Transverse colon (tissue), 4 donors: Measurements from ENCODE around the gene ZBED6. TPM values are rescaled to one million over a fixed set of nuclear protein-coding genes. Genes with fewer than 3 reads are reported as not detected.

Source experiments
- DNase-seq: peaks from one replicate; pipeline ENCODE4 v3.0.0-alpha.2; 2019
- H3K27ac ChIP-seq, 4 donors: fragments of 200-600 bp; sonication (generic); 2 replicates each; pipeline ENCODE4 v1.5.1; 2016 to 2018; ENCODE audit warnings: inconsistent platforms in 4 of 4
- H3K27me3 ChIP-seq: fragments of 200-600 bp; sonication (generic); 2 replicates; pipeline ENCODE4 v1.5.1; 2017; ENCODE audit warnings: inconsistent platforms
- H3K36me3 ChIP-seq, 4 donors: fragments of 200-600 bp; sonication (generic); 2 replicates each; pipeline ENCODE4 v1.5.1; 2017 to 2019; ENCODE audit warnings: inconsistent platforms in 4 of 4
- H3K4me1 ChIP-seq, 4 donors: fragments of 200-600 bp; sonication (generic); 2 replicates each; pipeline ENCODE4 v1.5.1; 2017 to 2020; ENCODE audit warnings: inconsistent platforms in 4 of 4
- H3K4me3 ChIP-seq, 4 donors: fragments of 200-600 bp; sonication (generic); 1 replicate in 1 of 4; 2 replicates in 3 of 4; pipeline versions ENCODE4 v1.5.1 to v1.6.1; 2017 to 2019; ENCODE audit warnings: inconsistent platforms in 4 of 4
- H3K9me3 ChIP-seq, 2 donors: fragments of 200-600 bp; sonication (generic); 2 replicates each; pipeline ENCODE4 v1.5.1; 2017 to 2019; ENCODE audit warnings: inconsistent platforms in 2 of 2
- CTCF ChIP-seq, 5 experiments: fragments of 200-600 bp in 3 of 5; fragments of 450-650 bp in 2 of 5; sonication (generic) in 3 of 5; IDR thresholded peaks; 1 replicate in 2 of 5; 2 replicates in 3 of 5; pipeline ENCODE4 v1.5.1; 2016 to 2017; ENCODE audit warnings: antibody characterized with exemption in 5 of 5, inconsistent platforms in 3 of 5, mild to moderate bottlenecking in 2 of 5, moderate library complexity in 1 of 5
- EP300 ChIP-seq: sonication (generic); formaldehyde crosslinking; IDR thresholded peaks from one replicate; pipeline ENCODE4 v1.6.1; 2017; ENCODE audit warnings: antibody characterized with exemption, low read depth
- POLR2A ChIP-seq: fragments of 450-650 bp; IDR thresholded peaks from one replicate; pipeline ENCODE4 v1.6.1; 2016; ENCODE audit warnings: antibody characterized with exemption, mild to moderate bottlenecking, moderate library complexity
- POLR2AphosphoS5 ChIP-seq, 3 donors: sonication (generic); formaldehyde crosslinking; IDR thresholded peaks; one replicate each; pipeline ENCODE4 v1.6.1; 2016; ENCODE audit warnings: antibody characterized with exemption in 3 of 3
- WGBS, 2 donors: methylation state at CpG; one replicate each; pipeline ENCODE4 v1.1.5; 2018; ENCODE audit warnings: low coverage in 1 of 2; 5-methylcytosine and 5-hydroxymethylcytosine counted together
- in situ Hi-C, 4 donors: fragments of 200-750 bp; cut with MboI; loops; one replicate each; pipeline versions ENCODE4 v1.15.0 to v1.15.1; 2017; ENCODE audit warnings: low sequenced_read_pairs in 3 of 4, low pct_ligation_motif_present in 1 of 4, low pct_unique_long_range_greater_than_20kb in 1 of 4
- intact Hi-C: fragments of 100-400 bp; cut with DNase I; formaldehyde crosslinking; loops from one replicate; pipeline ENCODE4 v1.15.1; 2023; ENCODE audit warnings: low total_unique reads
- total RNA-seq, 4 donors: library from RNA; depleted of rRNA; stranded (reverse); fragments of >200 nt; gene quantifications; one replicate each; pipeline ENCODE4 v1.1.0, GENCODE V29; 2016

The ZBED6 gene
- total RNA-seq, 4 donors from 2014 or later, result 12.7 to 29.7 (median 23.6) TPM

DNA sequence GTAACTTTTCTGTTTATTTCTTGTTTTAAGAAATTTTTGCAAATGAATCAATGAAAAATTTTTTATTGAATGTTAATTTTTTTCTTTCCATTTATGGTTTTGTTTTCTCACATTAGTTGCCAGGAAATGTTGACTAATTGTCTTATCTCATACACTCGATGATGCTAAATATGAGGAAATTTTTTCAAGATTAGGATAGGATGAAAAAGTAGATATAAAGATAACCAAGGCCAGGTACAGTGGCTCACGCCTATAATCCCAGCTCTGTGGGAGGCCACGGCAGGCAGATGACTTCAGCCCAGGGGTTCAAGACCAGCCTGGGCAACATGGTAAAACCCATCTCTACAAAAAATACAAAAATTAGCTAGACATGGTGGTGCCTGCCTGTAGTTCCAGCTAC lies 17.8 kb upstream of the ZBED6 start:
- no peak overlapping the region for H3K4me3 ChIP-seq
- DNase-seq, result no peak
- intact Hi-C loops, result no loop called here
- H3K27me3 ChIP-seq, result no peaks in the 10 kb centered on the region
- no peaks in the 10 kb centered on the region for H3K36me3 ChIP-seq
- TF ChIP-seq CTCF (IDR thresholded peaks at IDR 0.05) (no peak), POLR2AphosphoS5 (IDR thresholded peaks at IDR 0.05) (no peak), POLR2A (no peak), EP300 (no peak)
- in situ Hi-C loops, result no loop called here
- 70 to 80% methylated on average over 2 to 3 of the region's 3 CpGs for WGBS, 2 donors
- H3K27ac ChIP-seq, result no peak overlapping the region
- H3K9me3 ChIP-seq, result no peaks in the 10 kb centered on the region
- H3K4me1 ChIP-seq, result no peaks in the 10 kb centered on the region

GRCh38 chr1:203778146-203778545 lies 17.3 kb upstream of the ZBED6 start:
- intact Hi-C loops, result no loop called here

DNA sequence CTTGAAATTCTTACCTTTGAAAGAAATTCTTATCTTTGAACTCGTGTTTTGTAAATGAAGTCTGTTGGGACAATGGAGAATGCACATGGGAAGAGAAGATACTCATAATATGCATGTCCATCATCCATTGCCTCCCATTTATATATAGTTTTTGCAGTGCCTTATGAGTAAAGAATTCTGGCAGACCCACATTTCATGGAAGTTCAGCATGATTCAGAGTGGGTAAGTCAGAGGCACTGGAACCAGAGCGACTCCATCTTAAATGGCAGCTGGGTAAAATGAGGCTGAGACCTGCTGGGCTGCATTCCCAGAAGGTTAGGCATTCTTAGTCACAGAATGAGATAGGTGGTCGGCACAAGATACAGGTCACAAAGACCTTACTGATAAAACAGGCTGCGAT lies 16.6 kb upstream of the ZBED6 start:
- no peaks in the 10 kb centered on the region for H3K36me3 ChIP-seq
- H3K27me3 ChIP-seq, result no peaks in the 10 kb centered on the region
- in situ Hi-C loops (no loop called here), intact Hi-C loops (no loop called here)
- H3K9me3 ChIP-seq, result no peaks in the 10 kb centered on the region
- no peak overlapping the region for H3K27ac ChIP-seq
- TF ChIP-seq CTCF (IDR thresholded peaks at IDR 0.05) (no peak), POLR2A (no peak), EP300 (no peak), POLR2AphosphoS5 (IDR thresholded peaks at IDR 0.05) (no peak)
- no peak for DNase-seq
- 93 to 100% methylated on average over 4 of the region's 4 CpGs for WGBS, 2 donors
- no peaks in the 10 kb centered on the region for H3K4me1 ChIP-seq
- H3K4me3 ChIP-seq, result no peak overlapping the region

More at GRCh38 chr1:203778146-203778545, 17.3 kb upstream of the ZBED6 start:
- H3K36me3 ChIP-seq, result no peaks in the 10 kb centered on the region
- DNase-seq, result no peak
- 67 to 84% methylated on average over 1 to 3 of the region's 3 CpGs for WGBS, 2 donors
- H3K4me1 ChIP-seq, result no peaks in the 10 kb centered on the region
- no peaks in the 10 kb centered on the region for H3K27me3 ChIP-seq
- in situ Hi-C loops, result no loop called here
- H3K4me3 ChIP-seq, result no peak overlapping the region
- H3K27ac ChIP-seq, result no peak overlapping the region
- H3K9me3 ChIP-seq, result no peaks in the 10 kb centered on the region
- TF ChIP-seq CTCF (IDR thresholded peaks at IDR 0.05) (no peak), EP300 (no peak), POLR2A (no peak), POLR2AphosphoS5 (IDR thresholded peaks at IDR 0.05) (no peak)

DNA sequence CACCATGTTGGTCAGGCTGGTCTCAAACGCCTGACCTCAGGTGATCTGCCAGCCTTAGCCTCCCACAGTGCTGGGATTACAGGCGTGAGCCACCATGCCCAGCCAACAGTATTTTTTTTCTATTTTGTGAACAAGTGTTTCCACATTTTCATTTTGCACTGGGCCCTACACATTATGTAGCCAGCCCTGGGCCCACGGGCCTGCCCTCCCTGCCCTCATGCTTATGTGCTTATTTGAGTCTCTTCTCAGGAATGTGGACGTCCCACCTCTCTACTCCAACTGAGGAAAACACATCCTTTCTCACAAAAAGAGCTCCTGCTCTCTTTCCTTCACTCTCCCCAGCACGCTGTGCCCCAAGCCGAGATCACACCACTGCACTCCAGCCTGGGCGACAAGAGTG lies 13.5 kb upstream of the ZBED6 start:
- Histone ChIP-seq H3K27ac (no peak overlapping the region), H3K27me3 (no peaks in the 10 kb centered on the region), H3K4me1 (no peaks in the 10 kb centered on the region), H3K4me3 (no peak overlapping the region), H3K9me3 (no peaks in the 10 kb centered on the region), H3K36me3 (no peaks in the 10 kb centered on the region)
- 92 to 98% methylated on average over 7 of the region's 7 CpGs for WGBS, 2 donors
- in situ Hi-C loops (no loop called here), intact Hi-C loops (no loop called here)
- DNase-seq, result no peak
- TF ChIP-seq POLR2AphosphoS5 (IDR thresholded peaks at IDR 0.05) (no peak), POLR2A (no peak), CTCF (IDR thresholded peaks at IDR 0.05) (no peak), EP300 (no peak)
